ENCODE data around the gene WNT5B.
A peak's percentile ranks its signal among the peaks of the same experiment; 100 is the strongest.

WNT5B gene

DNA sequence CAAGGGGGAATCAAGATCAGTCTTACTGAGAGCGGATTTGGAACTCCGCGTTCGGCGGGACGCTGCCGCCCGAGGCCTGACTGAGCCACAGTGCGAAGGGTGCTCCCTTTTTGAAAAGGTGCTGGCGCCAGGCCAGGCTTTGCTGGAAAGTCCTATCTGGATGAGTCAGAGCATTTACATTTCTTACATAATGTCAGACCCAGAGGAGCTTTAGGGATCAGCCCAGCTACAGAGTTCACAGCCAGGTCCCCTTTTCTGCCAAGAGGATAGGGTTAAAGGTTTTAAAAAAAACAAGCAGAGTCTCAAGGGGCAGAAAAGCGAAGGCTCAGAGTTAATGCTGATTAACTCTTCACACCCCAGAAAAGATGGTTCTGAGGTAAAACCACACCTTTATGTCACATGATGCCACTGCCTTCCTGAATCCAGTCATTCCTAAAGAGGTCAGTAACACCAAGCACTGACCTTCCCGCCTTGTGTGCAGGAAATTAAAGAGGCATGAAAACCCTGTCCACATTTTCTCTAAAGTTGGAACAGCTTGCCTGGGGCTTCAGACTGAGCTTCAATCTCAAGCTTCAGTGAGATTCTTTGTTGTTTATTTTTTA lies 22.9 kb upstream of the WNT5B start:
- no peak overlapping the region for H2AFZ ChIP-seq (ENCODE audit: low read depth, low read length)
- H3K9ac ChIP-seq (ENCODE audit: low read length) = peak overlapping the region; percentile 56; the same call in 1 of the 2 replicates

DNA sequence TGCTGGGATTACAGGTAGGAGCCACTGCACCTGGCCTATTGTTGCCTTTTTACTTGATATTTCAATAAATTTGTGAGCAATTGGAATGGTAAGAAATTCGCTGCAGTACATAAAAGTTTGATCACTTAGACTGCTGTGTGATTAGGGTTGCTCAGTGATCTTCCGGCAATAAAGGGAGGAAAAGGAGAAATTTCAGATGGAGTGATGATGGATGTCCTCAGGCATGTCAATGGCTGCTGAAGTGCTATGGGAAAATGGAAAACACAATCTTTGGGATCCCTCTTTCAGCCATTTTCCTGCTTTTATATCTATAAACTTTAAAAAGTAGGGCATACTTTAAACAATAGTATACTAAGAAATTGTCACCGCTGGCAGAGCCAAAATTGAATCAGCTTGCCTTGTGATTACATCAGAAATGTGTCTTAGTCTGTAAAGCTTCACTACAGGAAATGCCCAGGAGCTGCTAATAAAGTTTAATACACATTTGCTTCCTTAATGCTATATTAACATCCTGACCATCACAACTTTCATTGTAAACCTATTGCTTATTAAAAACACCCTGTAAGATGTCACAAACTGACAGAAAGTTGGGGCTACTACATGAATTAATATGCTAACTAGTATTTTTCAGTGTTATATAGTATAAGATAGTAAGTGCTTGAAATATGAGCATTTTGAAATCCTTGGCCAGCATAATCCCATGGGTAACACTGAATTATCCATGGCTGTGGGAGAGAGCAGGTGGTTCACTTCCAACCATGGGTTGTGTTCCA lies 20.9 kb upstream of the WNT5B start:
- peaks cover 25% of the 10 kb centered on the region for H3K4me1 ChIP-seq (ENCODE audit: low read length)
- TF ChIP-seq, protein P1, sequence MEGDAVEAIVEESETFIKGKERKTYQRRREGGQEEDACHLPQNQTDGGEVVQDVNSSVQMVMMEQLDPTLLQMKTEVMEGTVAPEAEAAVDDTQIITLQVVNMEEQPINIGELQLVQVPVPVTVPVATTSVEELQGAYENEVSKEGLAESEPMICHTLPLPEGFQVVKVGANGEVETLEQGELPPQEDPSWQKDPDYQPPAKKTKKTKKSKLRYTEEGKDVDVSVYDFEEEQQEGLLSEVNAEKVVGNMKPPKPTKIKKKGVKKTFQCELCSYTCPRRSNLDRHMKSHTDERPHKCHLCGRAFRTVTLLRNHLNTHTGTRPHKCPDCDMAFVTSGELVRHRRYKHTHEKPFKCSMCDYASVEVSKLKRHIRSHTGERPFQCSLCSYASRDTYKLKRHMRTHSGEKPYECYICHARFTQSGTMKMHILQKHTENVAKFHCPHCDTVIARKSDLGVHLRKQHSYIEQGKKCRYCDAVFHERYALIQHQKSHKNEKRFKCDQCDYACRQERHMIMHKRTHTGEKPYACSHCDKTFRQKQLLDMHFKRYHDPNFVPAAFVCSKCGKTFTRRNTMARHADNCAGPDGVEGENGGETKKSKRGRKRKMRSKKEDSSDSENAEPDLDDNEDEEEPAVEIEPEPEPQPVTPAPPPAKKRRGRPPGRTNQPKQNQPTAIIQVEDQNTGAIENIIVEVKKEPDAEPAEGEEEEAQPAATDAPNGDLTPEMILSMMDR (IDR thresholded peaks at IDR 0.05; ENCODE audit: low read depth, low read length) = no peak
- no peak for TF ChIP-seq EZH2phosphoT487 (IDR thresholded peaks at IDR 0.05; ENCODE audit: low read depth)
- H3K9ac ChIP-seq (ENCODE audit: low read length) = no peak overlapping the region
- no peaks in the 10 kb centered on the region for H3K79me2 ChIP-seq (ENCODE audit: low read length)
- H3K36me3 ChIP-seq (replicated peaks; ENCODE audit: low read depth, low read length) = no peaks in the 10 kb centered on the region
- no peaks in the 10 kb centered on the region for H3K9me3 ChIP-seq (ENCODE audit: insufficient read depth, low read length)
- no peak overlapping the region for H2AFZ ChIP-seq (ENCODE audit: low read depth, low read length)
- no peak overlapping the region for H3K27ac ChIP-seq (ENCODE audit: low read length)
- 0 out of 2 replicates have a peak, but pooled peaks cover 3% of the 10 kb centered on the region for H3K27me3 ChIP-seq (ENCODE audit: low read depth, low read length)
- peaks cover 3% of the 10 kb centered on the region; the same call in 1 of the 2 replicates for H4K20me1 ChIP-seq (ENCODE audit: insufficient read depth, low read length)
- no peak overlapping the region for H3K4me3 ChIP-seq (ENCODE audit: low read length)
- H3K4me2 ChIP-seq (ENCODE audit: low read length) = no peak overlapping the region

More for the DNA sequence above, 22.9 kb upstream of the WNT5B start:
- peak overlapping the region; percentile 100 for H3K4me2 ChIP-seq (ENCODE audit: low read length)
- no peaks in the 10 kb centered on the region for H3K79me2 ChIP-seq (ENCODE audit: low read length)
- H3K36me3 ChIP-seq (replicated peaks; ENCODE audit: low read depth, low read length) = no peaks in the 10 kb centered on the region
- H3K4me1 ChIP-seq (ENCODE audit: low read length) = peaks cover 43% of the 10 kb centered on the region
- 0 out of 2 replicates have a peak, but pooled peaks cover 3% of the 10 kb centered on the region for H3K27me3 ChIP-seq (ENCODE audit: low read depth, low read length)
- H4K20me1 ChIP-seq (ENCODE audit: insufficient read depth, low read length) = peaks cover 3% of the 10 kb centered on the region; the same call in 1 of the 2 replicates
- no peaks in the 10 kb centered on the region for H3K9me3 ChIP-seq (ENCODE audit: insufficient read depth, low read length)
- no peak for TF ChIP-seq EZH2phosphoT487 (IDR thresholded peaks at IDR 0.05; ENCODE audit: low read depth)
- TF ChIP-seq, protein P1 (IDR thresholded peaks at IDR 0.05; ENCODE audit: low read depth, low read length) = no peak
- no peak overlapping the region for H3K27ac ChIP-seq (ENCODE audit: low read length)
- H3K4me3 ChIP-seq (ENCODE audit: low read length) = peak overlapping the region; percentile 81

DNA sequence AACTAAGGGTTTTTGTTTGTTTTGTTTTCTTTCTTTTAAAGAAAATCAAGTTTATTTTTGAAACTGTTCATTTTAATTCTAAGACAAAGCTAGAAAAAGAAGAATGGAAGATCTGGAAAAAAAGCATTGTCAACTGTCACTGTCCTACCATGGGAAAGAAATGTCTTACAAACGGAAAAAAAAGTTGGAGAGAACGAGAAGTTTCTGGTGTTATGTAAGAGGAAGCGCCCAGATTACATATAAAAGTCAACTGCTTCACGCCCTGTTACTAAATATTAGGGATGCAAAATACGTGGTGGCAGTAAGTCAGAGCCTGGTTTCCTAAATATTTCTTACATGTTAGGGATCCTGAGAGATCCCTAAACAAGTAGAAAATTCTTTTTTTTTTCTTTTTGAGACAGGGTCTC lies 20.3 kb upstream of the WNT5B start:
- TF ChIP-seq, protein P1 (IDR thresholded peaks at IDR 0.05; ENCODE audit: low read depth, low read length) = no peak
- TF ChIP-seq EZH2phosphoT487 (IDR thresholded peaks at IDR 0.05; ENCODE audit: low read depth) = no peak
- Histone ChIP-seq H3K27me3 (ENCODE audit: low read depth, low read length) (0 out of 2 replicates have a peak, but pooled peaks cover 3% of the 10 kb centered on the region), H3K4me1 (ENCODE audit: low read length) (peaks cover 24% of the 10 kb centered on the region), H3K27ac (ENCODE audit: low read length) (no peak overlapping the region), H3K79me2 (ENCODE audit: low read length) (no peaks in the 10 kb centered on the region), H4K20me1 (ENCODE audit: insufficient read depth, low read length) (peaks cover 3% of the 10 kb centered on the region; the same call in 1 of the 2 replicates), H3K4me3 (ENCODE audit: low read length) (no peak overlapping the region), H2AFZ (ENCODE audit: low read depth, low read length) (no peak overlapping the region), H3K36me3 (replicated peaks; ENCODE audit: low read depth, low read length) (no peaks in the 10 kb centered on the region), H3K9me3 (ENCODE audit: insufficient read depth, low read length) (no peaks in the 10 kb centered on the region), H3K4me2 (ENCODE audit: low read length) (no peak overlapping the region), H3K9ac (ENCODE audit: low read length) (no peak overlapping the region)

DNA sequence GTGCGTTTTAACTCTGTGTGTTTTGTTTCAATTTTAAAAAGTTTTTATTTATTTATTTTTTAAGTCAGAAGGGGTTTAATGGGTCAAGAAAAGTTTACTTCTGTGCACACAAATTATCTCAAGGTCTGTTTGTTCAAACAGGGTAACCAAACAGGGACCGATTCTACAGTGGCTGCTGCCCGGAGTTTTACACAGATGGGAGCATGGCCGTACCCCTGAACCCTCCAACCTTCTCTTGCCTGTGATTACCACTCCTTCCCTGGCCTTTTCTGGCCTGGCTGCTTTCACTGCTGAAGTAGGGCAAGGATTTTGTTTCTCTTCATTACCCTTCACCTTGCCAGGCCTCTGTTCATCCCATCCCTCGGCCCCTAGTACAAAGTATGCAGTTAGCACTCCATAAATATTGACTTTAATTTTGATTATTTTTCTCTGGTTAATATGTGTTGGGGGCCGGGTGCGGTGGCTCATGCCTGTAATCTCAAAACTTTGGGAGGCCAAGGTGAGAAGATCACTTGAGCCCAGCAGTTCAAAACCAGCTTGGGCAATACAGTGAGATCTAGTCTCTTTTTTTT lies 18.9 kb upstream of the WNT5B start:
- H3K79me2 ChIP-seq (ENCODE audit: low read length) = no peaks in the 10 kb centered on the region
- TF ChIP-seq, protein P1 (IDR thresholded peaks at IDR 0.05; ENCODE audit: low read depth, low read length) = no peak
- no peak for TF ChIP-seq EZH2phosphoT487 (IDR thresholded peaks at IDR 0.05; ENCODE audit: low read depth)
- no peak overlapping the region for H2AFZ ChIP-seq (ENCODE audit: low read depth, low read length)
- H3K36me3 ChIP-seq (replicated peaks; ENCODE audit: low read depth, low read length) = no peaks in the 10 kb centered on the region
- H3K9ac ChIP-seq (ENCODE audit: low read length) = no peak overlapping the region
- H3K4me3 ChIP-seq (ENCODE audit: low read length) = no peak overlapping the region
- no peak overlapping the region for H3K27ac ChIP-seq (ENCODE audit: low read length)
- 0 out of 2 replicates have a peak, but pooled peaks cover 3% of the 10 kb centered on the region for H3K27me3 ChIP-seq (ENCODE audit: low read depth, low read length)
- H4K20me1 ChIP-seq (ENCODE audit: insufficient read depth, low read length) = peaks cover 3% of the 10 kb centered on the region; the same call in 1 of the 2 replicates
- H3K9me3 ChIP-seq (ENCODE audit: insufficient read depth, low read length) = no peaks in the 10 kb centered on the region
- no peak overlapping the region for H3K4me2 ChIP-seq (ENCODE audit: low read length)
- peaks cover 21% of the 10 kb centered on the region for H3K4me1 ChIP-seq (ENCODE audit: low read length)

Measured in OCI-LY3 (cell line).